ENCODE measurements around the gene BMP5.

The BMP5 gene

GRCh38 chr6:55870181-55870813 is 5.1 kb downstream of the BMP5 start:
- no peak for DNase-seq (ENCODE audit: extremely low read depth, low read depth)
- no peak for TF ChIP-seq CTCF (IDR thresholded peaks at IDR 0.05; ENCODE audit: low read depth, low read length)

- TF ChIP-seq CTCF (IDR thresholded peaks at IDR 0.05; ENCODE audit: low read depth, low read length): no peak
- DNase-seq (ENCODE audit: extremely low read depth, low read depth): no peak
Measured at GRCh38 chr6:55869674-55870073, 5.7 kb downstream of the BMP5 start.

DNA sequence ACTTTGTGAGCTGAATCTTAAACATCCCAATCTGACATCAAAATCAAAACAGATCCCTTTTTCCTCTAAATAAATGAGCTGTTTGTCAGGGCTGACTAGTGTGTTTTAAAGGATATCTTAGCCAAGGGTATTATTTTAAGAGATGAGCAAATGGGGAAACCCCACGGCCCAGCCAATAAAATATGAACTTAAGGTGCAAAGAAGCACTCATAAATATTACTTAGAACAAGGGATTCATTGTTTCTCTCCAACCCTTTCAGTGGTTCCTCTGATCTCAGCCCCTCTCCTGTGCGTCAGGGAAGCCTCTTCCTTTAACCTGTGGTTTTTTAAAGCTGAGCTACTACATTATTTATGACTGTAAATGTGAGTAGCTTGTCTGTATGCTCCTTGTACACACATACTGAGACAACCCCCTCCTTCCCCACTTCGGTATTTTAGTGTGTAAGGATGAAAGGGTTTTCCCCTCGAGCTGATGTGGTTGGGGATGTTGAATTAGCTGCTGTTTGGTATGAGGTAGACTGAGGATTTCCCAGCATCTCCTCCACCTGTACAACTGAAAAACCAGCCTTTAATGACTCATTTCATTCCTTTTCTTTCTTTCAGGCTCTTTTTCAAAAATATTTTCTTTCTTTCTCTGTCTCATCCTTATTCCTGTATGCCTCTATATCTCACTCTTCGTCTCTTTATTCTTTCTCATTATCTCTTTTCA is 6.5 kb downstream of the BMP5 start:
- no peak for DNase-seq (ENCODE audit: extremely low read depth, low read depth)
- no peak for TF ChIP-seq CTCF (IDR thresholded peaks at IDR 0.05; ENCODE audit: low read depth, low read length)

- no peak for DNase-seq (ENCODE audit: extremely low read depth, low read depth)
- no peak for TF ChIP-seq CTCF (IDR thresholded peaks at IDR 0.05; ENCODE audit: low read depth, low read length)
Measured at GRCh38 chr6:55868176-55868575, 7.2 kb downstream of the BMP5 start.

DNA sequence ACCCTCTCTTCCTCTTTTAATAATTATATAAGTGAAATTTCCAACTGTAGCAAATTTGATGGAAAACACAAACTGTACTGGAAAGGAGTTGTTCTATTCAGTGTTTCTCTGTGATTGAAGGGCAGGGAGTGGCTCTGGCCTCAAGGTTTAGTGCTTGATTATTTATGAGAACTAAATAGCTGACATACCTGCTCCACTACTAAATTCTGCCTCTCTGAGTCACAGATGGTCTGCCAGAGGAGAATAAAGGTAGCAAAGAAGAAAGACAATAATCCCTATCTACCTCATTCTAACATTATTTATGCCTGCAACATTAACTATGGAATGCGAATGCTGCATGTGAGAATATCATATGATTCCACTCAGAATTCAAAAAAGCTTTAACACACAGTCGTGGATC is 9.3 kb downstream of the BMP5 start:
- no peak for TF ChIP-seq CTCF (IDR thresholded peaks at IDR 0.05; ENCODE audit: low read depth, low read length)
- no peak for DNase-seq (ENCODE audit: extremely low read depth, low read depth)

DNA sequence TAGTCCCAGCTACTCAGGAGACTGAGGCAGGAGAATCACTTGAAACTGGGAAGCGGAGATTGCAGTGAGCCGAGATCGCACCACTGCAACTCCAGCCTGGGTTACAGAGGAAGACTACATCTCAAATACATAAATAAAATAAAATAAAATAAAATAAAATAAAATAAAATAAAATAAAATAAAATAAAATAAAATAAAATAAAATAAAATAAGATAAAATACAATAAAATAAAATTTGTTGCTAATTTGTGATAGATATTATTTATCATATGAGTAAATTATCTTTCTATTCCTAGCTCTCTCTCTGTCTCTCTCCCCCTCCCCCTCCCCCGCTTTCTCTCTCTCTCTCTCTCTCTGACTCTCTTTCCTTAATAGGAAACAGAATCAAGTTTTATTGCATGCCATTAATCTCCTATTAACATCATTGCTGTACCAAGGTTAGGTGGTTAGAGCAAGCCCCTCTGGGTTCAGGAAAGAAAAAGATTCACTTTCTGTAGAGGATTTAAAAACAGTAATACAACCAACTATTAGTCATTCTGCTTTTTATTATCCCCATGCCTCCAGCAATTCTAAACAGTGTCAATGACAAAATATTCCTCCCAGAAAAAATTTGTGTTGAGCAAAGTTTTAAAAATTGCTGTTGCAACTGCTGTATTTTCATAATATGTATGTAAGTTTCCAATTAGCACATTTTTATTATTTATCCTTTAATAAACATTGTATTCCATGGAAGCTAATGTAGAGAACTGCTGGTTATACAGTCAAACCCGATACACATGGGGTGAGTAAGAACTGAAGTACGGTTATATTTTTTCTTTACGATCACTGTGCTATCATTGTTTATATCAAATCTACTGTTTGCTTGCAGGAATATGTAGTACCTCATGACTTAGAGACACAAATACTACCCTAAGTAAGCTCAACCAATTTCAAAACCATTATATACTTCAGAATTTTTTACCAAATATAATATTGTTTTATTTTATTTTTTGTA is 22.1 kb downstream of the BMP5 start:
- no peak for DNase-seq (ENCODE audit: extremely low read depth, low read depth)
- no peak for TF ChIP-seq CTCF (IDR thresholded peaks at IDR 0.05; ENCODE audit: low read depth, low read length)

Data from AG09319 (cell line).